ENCODE measurements around the gene HSPA2.

GRCh38 chr14:64503434-64504309, 36.9 kb upstream of the HSPA2 start, which contains the start of gene ZBTB25:
- TF ChIP-seq, protein P1, sequence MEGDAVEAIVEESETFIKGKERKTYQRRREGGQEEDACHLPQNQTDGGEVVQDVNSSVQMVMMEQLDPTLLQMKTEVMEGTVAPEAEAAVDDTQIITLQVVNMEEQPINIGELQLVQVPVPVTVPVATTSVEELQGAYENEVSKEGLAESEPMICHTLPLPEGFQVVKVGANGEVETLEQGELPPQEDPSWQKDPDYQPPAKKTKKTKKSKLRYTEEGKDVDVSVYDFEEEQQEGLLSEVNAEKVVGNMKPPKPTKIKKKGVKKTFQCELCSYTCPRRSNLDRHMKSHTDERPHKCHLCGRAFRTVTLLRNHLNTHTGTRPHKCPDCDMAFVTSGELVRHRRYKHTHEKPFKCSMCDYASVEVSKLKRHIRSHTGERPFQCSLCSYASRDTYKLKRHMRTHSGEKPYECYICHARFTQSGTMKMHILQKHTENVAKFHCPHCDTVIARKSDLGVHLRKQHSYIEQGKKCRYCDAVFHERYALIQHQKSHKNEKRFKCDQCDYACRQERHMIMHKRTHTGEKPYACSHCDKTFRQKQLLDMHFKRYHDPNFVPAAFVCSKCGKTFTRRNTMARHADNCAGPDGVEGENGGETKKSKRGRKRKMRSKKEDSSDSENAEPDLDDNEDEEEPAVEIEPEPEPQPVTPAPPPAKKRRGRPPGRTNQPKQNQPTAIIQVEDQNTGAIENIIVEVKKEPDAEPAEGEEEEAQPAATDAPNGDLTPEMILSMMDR (IDR thresholded peaks at IDR 0.05) = peak in 1 of 4 experiments; percentile 15
- peak; percentile 79 for TF ChIP-seq POLR2A (IDR thresholded peaks at IDR 0.05)
- peak; percentile 58 for TF ChIP-seq POLR2AphosphoS5 (IDR thresholded peaks at IDR 0.05)

Data from prostate gland (tissue), 2 donors.